HepG2 (cell line): ENCODE measurements around the gene AFTPH. TPM values are rescaled to one million over a fixed set of nuclear protein-coding genes. Genes with fewer than 3 reads are reported as not detected.

Experiments used
- AHDC1 ChIP-seq: sonication (generic); formaldehyde crosslinking; IDR thresholded peaks from 2 replicates; pipeline ENCODE4 v1.5.1; 2020; ENCODE audit warnings: mild to moderate bottlenecking, missing genetic modification reagents, borderline replicate concordance
- MEIS2 ChIP-seq: sonication (generic); formaldehyde crosslinking; IDR thresholded peaks from 2 replicates; pipeline ENCODE4 v1.9.0; 2021; ENCODE audit warnings: mild to moderate bottlenecking, missing genetic modification reagents
- PPARG ChIP-seq: conservative IDR thresholded peaks from 2 replicates; pipeline ENCODE4 v1.6.1; 2016; ENCODE audit warnings: missing biosample characterization, missing genetic modification reagents
- SNRNP70 ChIP-seq: fragments of 200-400 bp; formaldehyde crosslinking; IDR thresholded peaks from 2 replicates; pipeline ENCODE4 v1.6.1; 2017; ENCODE audit warnings: mild to moderate bottlenecking, low read depth, low read length, moderate library complexity
- SUZ12 ChIP-seq: fragments of 150-350 bp; IDR thresholded peaks from 2 replicates; pipeline ENCODE4 v1.6.1; 2014; ENCODE audit warnings: low read depth, low read length
- TEAD2 ChIP-seq: sonication (generic); formaldehyde crosslinking; IDR thresholded peaks from 2 replicates; pipeline ENCODE4 v1.9.0; 2021; ENCODE audit warnings: missing genetic modification reagents
- ZBTB3 ChIP-seq: sonication (generic); formaldehyde crosslinking; IDR thresholded peaks from 2 replicates; pipeline ENCODE4 v1.4.0; 2020; ENCODE audit warnings: low read depth, mild to moderate bottlenecking, moderate library complexity, missing genetic modification reagents, borderline replicate concordance
- ZNF513 ChIP-seq: sonication (generic); formaldehyde crosslinking; conservative IDR thresholded peaks from 2 replicates; pipeline ENCODE4 v1.5.0; 2020; ENCODE audit warnings: missing genetic modification reagents
- ZNF564 ChIP-seq: sonication (generic); formaldehyde crosslinking; IDR thresholded peaks from 2 replicates; pipeline ENCODE4 v1.8.1; 2023; ENCODE audit warnings: mild to moderate bottlenecking, missing genetic modification reagents
- ZNF615 ChIP-seq: sonication (generic); formaldehyde crosslinking; IDR thresholded peaks from 2 replicates; pipeline ENCODE4 v1.5.0; 2020; ENCODE audit warnings: mild to moderate bottlenecking, missing genetic modification reagents, borderline replicate concordance
- polyA plus RNA-seq, 8 experiments: library from polyadenylated mRNA; depleted of rRNA in 3 of 8; stranded (reverse) in 7 of 8; unstranded in 1 of 8; fragments of >200 nt; fragmentation: Illumina TruSeq in 4 of 8; extraction: Trizol in 4 of 8; gene quantifications; 2 replicates each; pipeline versions ENCODE4 v1.2.1 to v1.2.3, GENCODE V29; 2011 to 2016; ENCODE audit warnings: low read depth in 4 of 8, missing spikeins in 1 of 8, mixed read lengths in 1 of 8; ENCODE audit not compliant: insufficient read depth in 1 of 8
- total RNA-seq, 5 experiments: library from RNA; depleted of rRNA; stranded (reverse); fragments of >200 nt; fragmentation: Illumina TruSeq; extraction: Trizol; gene quantifications; 2 replicates each; pipeline ENCODE4 v1.2.3, GENCODE V29; 2016; ENCODE audit warnings: low read depth in 1 of 5
- TF ChIP-seq, protein P1 (sequence below): sonication (generic); formaldehyde crosslinking; IDR thresholded peaks from 2 replicates; pipeline ENCODE4 v1.5.0; 2020; ENCODE audit warnings: missing genetic modification reagents
- TF ChIP-seq, protein P2 (sequence below): sonication (generic); formaldehyde crosslinking; IDR thresholded peaks from 2 replicates; pipeline ENCODE4 v1.5.0; 2020; ENCODE audit warnings: mild to moderate bottlenecking, missing genetic modification reagents, borderline replicate concordance

AFTPH gene
- total and polyA plus RNA-seq, 2 of the 13 experiments (the other 11 are each of a cell fraction or from before 2014, with no cell fraction given) = 27.5 to 36.8 TPM

GRCh38 chr2:64523666-64524603 lies at the start of gene AFTPH (continued):
- TF ChIP-seq AHDC1 (CRISPR knock-in tag) = 0 out of 2 replicates have a peak, but pooled peaks have one; percentile 44
- TF ChIP-seq, protein P1, sequence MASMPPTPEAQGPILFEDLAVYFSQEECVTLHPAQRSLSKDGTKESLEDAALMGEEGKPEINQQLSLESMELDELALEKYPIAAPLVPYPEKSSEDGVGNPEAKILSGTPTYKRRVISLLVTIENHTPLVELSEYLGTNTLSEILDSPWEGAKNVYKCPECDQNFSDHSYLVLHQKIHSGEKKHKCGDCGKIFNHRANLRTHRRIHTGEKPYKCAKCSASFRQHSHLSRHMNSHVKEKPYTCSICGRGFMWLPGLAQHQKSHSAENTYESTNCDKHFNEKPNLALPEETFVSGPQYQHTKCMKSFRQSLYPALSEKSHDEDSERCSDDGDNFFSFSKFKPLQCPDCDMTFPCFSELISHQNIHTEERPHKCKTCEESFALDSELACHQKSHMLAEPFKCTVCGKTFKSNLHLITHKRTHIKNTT (CRISPR knock-in tag) = no peak
- peak; percentile 53 for TF ChIP-seq PPARG (CRISPR knock-in tag)
- no peak for TF ChIP-seq ZNF615 (CRISPR knock-in tag)
- TF ChIP-seq TEAD2 (CRISPR knock-in tag) = no peak
- no peak for TF ChIP-seq ZBTB3
- no peak for TF ChIP-seq SNRNP70
- peak; percentile 90 for TF ChIP-seq MEIS2
- TF ChIP-seq ZNF513 (CRISPR knock-in tag) = no peak
- TF ChIP-seq, protein P2, sequence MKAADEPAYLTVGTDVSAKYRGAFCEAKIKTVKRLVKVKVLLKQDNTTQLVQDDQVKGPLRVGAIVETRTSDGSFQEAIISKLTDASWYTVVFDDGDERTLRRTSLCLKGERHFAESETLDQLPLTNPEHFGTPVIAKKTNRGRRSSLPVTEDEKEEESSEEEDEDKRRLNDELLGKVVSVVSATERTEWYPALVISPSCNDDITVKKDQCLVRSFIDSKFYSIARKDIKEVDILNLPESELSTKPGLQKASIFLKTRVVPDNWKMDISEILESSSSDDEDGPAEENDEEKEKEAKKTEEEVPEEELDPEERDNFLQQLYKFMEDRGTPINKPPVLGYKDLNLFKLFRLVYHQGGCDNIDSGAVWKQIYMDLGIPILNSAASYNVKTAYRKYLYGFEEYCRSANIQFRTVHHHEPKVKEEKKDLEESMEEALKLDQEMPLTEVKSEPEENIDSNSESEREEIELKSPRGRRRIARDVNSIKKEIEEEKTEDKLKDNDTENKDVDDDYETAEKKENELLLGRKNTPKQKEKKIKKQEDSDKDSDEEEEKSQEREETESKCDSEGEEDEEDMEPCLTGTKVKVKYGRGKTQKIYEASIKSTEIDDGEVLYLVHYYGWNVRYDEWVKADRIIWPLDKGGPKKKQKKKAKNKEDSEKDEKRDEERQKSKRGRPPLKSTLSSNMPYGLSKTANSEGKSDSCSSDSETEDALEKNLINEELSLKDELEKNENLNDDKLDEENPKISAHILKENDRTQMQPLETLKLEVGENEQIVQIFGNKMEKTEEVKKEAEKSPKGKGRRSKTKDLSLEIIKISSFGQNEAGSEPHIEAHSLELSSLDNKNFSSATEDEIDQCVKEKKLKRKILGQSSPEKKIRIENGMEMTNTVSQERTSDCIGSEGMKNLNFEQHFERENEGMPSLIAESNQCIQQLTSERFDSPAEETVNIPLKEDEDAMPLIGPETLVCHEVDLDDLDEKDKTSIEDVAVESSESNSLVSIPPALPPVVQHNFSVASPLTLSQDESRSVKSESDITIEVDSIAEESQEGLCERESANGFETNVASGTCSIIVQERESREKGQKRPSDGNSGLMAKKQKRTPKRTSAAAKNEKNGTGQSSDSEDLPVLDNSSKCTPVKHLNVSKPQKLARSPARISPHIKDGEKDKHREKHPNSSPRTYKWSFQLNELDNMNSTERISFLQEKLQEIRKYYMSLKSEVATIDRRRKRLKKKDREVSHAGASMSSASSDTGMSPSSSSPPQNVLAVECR (CRISPR knock-in tag) = peak; percentile 91
- TF ChIP-seq ZNF564 (CRISPR knock-in tag) = no peak
- TF ChIP-seq SUZ12 = peak; percentile 61; the same call in 1 of the 2 replicates
